ENCODE data around the gene TXNL4A. TPM values are rescaled to one million over a fixed set of nuclear protein-coding genes. Genes with fewer than 3 reads are reported as not detected.

The TXNL4A gene
- total and polyA plus RNA-seq, 12 donors, result 63.3 to 144 (median 91.6) TPM

GRCh38 chr18:79950515-79951341 is 37.6 kb downstream of the TXNL4A start:
- peak overlapping the region; percentile 41 to 93 (median 86) for H3K27ac ChIP-seq
- no peak for TF ChIP-seq CTCF (IDR thresholded peaks at IDR 0.05)
- DNase-seq (peak in 1 of 2 donors; percentile 50), ATAC-seq (peak; percentile 6 to 36 (median 22))
- 3 to 5% methylated on average over 61 to 80 of the region's 81 CpGs for WGBS, 2 donors
- H3K27me3 ChIP-seq, result no peaks in the 10 kb centered on the region
- H3K36me3 ChIP-seq, result peaks cover 0 to 33% (median 4%) of the 10 kb centered on the region in 9 donors
- H3K4me3 ChIP-seq, result peak overlapping the region; percentile 57 to 95 (median 86)
- intact Hi-C loops (cut with DNase I), result loop anchor here in 3 of 10 donors (2.0 to 10.0 kb wide), 5 partner anchors 37 to 556 kb away; partner anchors contain the start of genes RBFA (in 2 of the 3), TXNL4A (in 2 of the 3) and NFATC1 (in 1 of the 3)
- H3K9me3 ChIP-seq, result no peaks in the 10 kb centered on the region
- peaks cover 6 to 64% (median 46%) of the 10 kb centered on the region in 9 donors for H3K4me1 ChIP-seq

GRCh38 chr18:79949697-79950487 is 38.5 kb downstream of the TXNL4A start:
- peak; percentile 45 to 68 for DNase-seq
- H3K27ac ChIP-seq, result peak overlapping the region; percentile 41 to 93 (median 86)
- peaks cover 10 to 71% (median 55%) of the 10 kb centered on the region in 9 donors for H3K4me1 ChIP-seq
- H3K36me3 ChIP-seq, result peaks cover 0 to 33% (median 4%) of the 10 kb centered on the region in 9 donors
- intact Hi-C loops (cut with DNase I), result loop anchor here in 4 of 10 donors (2.0 to 10.0 kb wide), 5 partner anchors 37 to 555 kb away; partner anchors contain the start of genes RBFA (in 3 of the 4), TXNL4A (in 2 of the 4) and NFATC1 (in 1 of the 4)
- no peaks in the 10 kb centered on the region for H3K9me3 ChIP-seq
- H3K4me3 ChIP-seq, result peak overlapping the region; percentile 57 to 95 (median 86)
- TF ChIP-seq CTCF (IDR thresholded peaks at IDR 0.05), result no peak
- peak in 5 of 8 donors; percentile 35 to 77 (median 68) for ATAC-seq
- no peaks in the 10 kb centered on the region for H3K27me3 ChIP-seq
- 51 to 56% methylated on average over 12 of the region's 12 CpGs for WGBS, 2 donors

- TF ChIP-seq CTCF (IDR thresholded peaks at IDR 0.05), result no peak
- H3K9me3 ChIP-seq, result no peaks in the 10 kb centered on the region
- DNase-seq (no peak), ATAC-seq (no peak)
- H3K36me3 ChIP-seq, result peaks cover 0 to 33% (median 4%) of the 10 kb centered on the region in 9 donors
- peak overlapping the region in 7 of 10 donors; percentile 77 to 93 (median 86) for H3K27ac ChIP-seq
- intact Hi-C loops (cut with DNase I), result loop anchor here in 1 of 10 donors (10.0 kb wide), 1 partner anchor 86 kb away; the partner anchor contains the start of gene RBFA
- WGBS, 2 donors, result 91 to 92% methylated on average over 23 of the region's 23 CpGs
- H3K4me1 ChIP-seq, result peaks cover 10 to 75% (median 63%) of the 10 kb centered on the region in 9 donors
- H3K27me3 ChIP-seq, result no peaks in the 10 kb centered on the region
- peak overlapping the region in 7 of 10 donors; percentile 8 to 95 (median 85) for H3K4me3 ChIP-seq
These were observed 39.5 kb downstream of the TXNL4A start for GRCh38 chr18:79948719-79949411.

All from heart right ventricle (tissue), 16 donors.